AML-193 (cell line): ENCODE data around the gene ANXA2.

Source experiments
- DNase-seq, 2 experiments: peaks; one replicate each; lab custom pipeline; 2025; lab: John Stamatoyannopoulos, UW

Gene ANXA2

DNA sequence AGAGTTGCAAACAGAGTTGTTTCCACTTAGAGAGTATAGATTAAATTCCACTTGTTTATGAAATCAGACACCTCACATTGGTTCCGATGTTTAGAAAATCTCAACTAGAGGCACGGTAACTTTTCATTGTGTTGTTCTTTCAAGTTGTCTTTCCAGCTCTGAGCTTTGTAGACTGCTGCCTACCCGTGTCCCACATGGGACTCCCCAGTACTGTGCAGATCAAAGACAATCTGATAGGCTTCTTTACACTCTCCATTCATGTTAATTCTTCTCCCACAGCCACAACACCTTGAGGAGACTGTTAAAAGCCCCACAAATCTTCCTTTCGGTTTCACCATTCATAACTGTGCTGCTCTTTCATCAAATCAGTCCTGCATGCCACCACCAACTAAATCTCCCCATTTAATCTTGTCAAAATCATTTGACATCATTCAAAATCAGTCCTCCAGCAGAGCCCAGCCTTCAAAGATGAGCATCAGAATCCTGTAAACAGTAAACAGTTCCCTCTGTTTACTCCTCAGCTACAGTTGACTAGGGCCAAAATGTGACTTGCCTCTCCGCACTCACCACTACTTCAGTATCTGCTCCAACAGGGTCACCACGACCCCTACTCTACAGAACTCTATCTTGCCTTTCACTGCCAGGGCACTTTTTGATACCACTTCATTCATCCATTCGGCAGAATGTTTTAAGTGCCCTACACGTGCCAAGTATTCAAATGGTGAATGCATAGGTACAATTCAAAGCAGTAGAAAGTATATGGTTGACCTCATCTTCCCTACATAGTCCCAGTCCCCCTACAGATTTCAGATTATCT lies 8.3 kb downstream of the ANXA2 start:
- DNase-seq = no peak

DNA sequence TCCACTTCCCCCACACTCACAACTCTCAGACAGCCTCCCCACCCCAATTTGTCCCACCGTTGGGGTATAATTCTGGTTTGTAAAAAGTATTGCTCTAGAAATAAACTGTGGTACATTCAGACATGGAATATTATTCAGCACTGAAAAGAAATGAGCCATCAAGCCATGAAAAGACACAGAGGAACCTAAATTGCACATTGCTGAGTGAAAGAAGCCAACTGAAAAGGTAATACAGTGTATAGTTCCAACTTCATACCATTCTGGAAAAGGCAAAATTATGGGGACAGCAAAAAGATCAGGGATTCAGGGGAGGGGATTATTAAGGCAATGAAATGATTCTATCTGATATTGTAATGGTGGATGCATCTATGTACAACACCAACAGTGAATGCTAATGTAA lies 10.5 kb downstream of the ANXA2 start:
- DNase-seq = no peak

DNA sequence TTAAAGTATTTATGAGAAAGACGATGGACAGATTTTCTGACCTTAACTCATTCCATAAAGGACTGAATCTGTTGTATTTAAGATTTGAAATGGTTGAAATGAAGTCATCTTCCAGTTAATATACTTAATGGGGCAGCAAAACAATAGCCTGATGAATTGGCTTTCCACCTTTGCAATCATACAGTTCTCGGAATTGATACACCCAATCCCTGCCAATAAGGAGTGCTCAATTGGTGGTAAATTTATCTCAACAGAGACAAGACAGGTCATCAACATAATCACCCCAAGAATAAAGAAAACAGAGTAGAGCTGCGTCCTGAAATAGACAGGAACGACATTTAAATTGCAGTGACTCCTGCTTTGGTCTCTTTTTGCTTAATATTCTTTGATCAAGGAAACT lies 11.2 kb downstream of the ANXA2 start:
- DNase-seq = no peak

DNA sequence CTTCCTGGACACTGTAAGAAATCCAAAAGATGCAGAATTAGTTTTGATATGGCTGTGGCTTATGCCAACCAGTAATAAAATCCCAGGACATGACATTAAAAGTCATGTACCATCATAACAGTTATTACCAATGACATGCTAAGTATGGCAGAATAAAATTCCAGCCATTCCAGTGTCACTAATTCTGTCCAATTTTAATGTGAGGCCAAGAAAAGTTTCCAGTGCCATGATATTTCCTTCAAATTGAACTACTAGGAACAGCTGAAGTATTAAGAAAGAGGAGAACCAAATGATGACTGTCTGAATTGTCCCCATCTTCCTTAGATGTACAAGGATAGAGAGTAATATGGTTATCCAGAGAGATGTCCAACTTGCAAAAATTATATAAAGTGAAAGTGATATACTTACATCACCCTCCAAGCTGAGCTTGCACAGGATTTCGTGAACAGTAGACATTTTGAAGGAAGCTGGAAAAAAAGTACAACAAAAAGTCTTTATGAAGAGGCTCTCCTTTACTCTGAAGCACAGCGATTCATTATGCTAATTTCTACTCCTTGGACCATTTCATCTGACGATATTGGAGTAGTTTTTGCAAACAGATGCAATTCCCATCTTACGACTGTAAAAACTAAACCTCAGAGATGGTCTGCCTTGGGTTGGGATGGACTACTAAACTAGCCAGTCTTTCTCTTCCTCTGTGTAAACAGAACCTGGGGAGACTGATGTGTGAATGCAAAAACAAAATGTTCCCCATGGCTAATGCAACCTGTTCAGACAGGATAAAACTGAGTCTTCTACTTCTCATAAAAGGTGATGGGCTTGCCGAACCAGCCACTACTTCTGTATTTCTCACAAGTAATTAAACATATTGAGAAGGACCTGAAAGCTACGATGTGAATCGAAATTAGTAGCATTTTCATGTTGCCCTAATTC lies 11.9 kb downstream of the ANXA2 start:
- DNase-seq = no peak

DNA sequence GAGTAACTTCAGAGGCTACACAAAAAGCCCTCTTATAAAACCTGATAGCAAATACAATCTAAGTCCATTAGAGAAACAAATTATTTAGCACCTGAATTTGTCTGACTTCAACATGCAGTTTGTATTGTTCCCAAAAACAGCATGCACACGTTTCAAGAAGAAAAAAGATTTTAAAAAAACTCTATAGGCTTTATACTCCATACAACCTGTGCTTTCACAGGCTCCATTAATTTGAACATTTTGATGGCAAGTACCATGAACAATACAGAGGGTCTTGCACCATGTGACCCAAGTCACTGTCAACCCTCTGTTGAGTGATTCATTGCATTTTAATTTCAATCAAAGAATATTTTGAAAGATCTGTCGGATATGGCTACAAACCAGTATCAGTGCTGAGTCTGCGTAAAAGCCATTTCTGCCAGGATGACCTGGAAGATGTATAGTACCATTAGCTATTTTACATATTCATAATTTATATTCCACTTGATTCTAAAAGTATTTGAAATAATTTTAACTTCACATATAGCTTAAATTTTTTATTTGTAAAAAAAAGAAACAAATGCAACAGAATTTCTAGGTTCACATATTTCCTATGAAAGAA lies 13.2 kb downstream of the ANXA2 start:
- DNase-seq = no peak

DNA sequence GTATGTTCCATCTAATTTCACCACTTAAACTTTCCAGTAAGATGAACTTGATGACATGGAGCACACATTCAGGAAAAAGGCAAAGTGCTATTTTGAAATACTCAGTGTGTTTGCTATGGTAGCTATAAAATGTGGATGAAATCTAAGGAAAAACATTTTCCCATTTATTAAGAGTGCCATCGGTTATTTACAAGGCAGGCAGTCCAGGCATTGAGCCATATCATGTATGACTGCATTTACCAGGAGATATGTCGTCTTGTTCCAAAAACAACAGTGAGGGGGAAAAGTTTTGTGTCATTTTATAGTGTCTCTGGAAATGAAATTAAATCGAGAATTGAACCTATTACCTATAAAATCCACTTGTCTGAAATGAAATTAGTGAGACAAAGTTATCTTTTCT lies 13.7 kb downstream of the ANXA2 start:
- DNase-seq = no peak

DNA sequence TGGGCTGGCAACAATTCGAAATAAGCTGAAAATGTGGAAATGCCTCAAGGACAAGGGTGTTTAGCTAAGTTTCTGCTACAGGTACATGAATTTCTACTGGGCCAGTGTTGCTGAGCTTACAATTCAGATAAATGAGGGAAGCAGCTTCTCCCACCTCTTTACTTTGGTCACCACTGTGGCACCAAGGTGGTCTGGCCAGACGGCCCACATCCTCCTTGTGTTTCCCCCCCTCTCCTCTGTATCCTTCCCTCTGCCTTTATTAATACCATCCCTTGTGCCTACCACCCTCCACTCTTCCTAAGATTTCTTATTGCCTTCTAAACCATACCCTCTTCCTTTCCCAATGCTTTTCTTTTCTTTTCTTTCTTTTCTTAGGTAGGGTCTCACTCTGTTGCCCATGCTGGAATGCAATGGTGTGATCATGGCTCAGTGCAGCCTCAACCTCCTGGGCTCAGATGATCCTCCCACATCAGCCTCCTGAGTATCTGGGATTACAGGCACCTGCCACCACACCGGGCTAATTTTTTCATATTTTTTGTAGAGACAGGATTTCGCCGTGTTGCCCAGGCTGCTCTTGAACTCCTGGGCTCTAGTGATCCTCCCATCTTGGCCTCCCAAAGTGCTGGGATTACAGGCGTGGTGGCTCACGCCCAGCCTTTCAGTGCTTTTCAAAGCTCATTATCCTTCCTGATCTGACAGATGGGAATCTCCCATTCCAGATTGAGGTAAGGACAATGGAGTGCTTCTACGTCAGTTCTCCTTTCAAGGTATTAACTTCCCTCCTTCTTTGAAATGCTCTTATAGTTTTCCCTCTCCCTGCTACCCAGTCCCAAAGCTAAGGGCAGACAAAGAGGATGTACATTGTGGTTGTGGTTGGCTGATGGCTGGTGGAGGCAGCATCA lies 14.8 kb downstream of the ANXA2 start:
- no peak for DNase-seq

DNA sequence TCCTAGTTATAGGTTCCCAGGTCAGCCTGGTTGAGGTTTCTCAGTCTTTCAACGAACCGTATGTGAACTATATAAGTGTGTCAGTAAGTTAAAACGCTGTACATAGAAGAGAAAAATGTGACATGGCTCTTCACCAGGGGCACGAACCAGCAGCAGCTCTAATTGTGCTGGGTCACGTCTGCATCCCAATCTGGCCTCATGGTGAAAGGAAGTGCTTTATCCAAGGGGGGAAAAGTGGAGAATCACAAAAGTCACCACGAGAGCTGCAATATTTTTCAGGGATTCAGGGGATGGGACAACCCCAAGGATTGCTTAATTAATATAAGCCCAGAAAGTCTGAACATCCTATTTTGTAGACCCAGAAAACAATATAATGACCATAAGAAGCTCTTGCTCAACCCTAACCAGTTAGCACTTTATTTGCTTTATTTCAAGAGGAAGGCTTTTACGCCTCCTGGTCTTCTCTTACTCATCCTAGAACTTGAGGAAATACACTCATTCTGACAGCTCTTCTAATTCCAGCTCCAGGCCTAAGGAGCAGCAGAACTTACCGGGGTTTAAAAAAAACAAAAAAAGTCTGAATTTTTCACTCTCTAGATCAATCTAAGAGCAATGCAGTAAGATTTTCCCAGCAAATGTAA lies 16.5 kb downstream of the ANXA2 start:
- DNase-seq = no peak

DNA sequence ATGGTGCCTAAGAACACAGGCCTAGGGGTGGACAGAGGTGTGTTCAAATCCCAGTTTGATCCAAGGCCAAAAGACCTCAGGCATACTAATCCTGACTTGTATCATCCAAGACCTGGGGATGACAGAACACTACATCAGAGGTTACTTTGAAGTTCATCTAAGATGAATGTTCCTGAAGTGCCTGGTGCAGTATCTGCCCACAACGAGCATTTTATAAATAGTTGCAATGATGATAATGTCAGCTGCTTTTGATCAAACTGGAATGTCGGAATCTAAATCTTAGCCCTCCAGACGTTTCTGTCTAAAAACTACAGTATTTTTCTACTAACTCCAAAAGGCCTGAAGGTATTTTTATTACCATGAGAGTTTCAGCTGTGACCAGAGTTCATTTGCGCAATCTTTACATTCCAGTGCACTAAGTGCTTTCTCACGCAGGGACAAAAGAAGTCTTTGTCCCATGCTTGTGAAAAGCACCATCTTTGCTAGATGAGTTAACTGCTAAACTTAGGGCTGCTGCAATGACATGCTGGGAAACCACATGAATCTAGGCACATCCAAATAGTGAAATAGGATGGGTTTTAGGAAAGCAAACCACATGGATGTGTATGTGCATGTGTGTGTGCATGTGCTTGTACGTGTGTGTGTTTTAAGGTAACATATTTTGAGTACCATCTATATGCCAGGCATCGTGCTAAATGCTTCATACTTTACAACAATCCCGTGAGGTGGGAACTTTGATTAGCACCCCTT lies 18.1 kb downstream of the ANXA2 start:
- DNase-seq = no peak

DNA sequence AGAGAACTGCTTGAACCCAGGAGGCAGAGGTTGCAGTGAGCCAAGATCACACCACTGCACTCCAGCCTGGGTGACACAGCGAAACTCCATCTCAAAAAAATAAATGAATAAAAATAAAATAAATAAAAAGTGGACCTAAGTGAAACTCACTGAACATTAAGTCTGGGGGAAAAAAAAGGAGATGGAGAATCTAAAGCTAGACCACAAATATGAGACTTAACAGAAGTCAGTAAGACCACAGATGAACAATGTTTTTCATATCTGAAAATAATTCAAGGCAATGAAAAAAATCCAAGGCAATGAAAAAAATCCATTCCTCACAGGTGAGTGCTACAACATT lies 18.6 kb downstream of the ANXA2 start:
- no peak for DNase-seq

DNA sequence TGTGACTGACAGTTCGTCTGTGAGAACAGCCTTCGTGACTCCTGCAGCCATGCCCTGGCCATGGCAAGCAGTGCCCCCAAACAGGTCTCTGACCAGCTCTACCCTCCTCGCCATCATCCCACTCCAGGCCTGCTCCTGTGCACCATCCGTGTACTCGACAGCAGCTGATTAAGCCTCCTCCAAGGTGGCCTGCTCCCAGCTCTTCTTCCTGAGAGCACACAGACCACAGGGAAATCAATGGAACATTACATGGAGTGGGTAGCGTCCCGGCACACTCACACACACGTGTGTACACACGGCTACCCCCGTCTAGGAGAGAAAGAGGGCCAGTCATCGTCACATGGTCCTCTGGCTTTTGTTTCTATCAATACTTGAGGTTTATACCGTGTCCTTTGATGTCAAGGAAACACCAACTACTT lies 21.1 kb downstream of the ANXA2 start:
- DNase-seq = no peak

DNA sequence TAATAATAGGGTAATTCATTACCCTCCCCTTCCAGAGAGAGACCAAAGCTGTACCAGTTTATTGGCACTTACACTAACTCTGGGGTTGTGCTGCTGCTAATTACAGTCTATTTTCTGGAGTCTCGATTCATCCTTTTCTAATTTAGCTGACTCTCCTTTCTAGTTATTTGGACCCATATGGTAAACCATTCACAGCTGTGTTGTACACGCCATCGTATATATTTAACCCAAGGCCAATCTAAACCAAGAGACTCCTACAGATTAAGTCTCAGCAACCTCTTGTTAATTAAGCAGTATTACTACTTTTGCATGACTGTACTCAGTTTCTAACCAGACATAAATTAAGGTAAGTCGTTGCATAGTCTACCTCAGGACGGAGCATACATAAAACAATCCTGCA lies 22.5 kb downstream of the ANXA2 start:
- no peak for DNase-seq

DNA sequence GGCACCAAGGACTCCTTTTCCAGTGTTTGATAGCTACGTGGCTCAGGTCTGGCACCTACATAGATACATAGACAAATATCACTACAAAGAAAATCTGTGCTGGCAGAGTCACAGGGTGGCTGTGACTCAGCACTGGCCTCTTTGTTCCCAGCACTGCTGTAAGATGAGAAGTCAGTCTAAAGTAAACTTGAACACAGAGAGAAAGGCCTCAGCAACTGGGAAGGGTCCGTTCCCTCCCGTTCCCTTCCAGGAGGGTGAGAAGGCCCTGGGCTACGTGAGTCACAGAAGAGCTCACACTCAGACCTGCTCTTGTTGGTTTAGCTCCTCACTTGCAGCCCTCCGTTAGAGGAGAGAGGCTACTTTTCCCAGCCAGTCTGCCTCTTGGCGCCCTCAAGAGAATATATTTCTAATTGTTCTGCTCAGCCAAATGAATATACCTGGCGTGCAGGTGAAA lies 23.1 kb downstream of the ANXA2 start:
- DNase-seq = no peak

DNA sequence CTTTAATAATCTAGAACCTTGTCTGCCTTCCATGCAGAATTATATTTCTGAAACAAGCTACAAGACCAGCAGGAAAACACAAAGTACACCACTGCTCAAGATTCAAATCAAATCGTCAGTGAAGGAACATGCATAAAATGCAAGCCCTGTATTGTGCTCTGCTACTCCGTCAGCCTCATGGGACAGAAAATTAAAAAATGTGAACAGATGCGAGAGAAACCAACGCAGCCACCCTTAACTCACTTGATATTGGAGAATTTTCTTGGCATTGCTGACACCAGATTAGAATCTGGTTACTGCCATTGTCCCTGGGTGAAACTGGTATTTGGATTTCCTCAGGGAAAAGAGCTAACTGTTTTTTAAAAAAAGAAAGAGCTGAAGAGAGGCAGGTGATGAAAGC lies 23.6 kb downstream of the ANXA2 start:
- DNase-seq = no peak

DNA sequence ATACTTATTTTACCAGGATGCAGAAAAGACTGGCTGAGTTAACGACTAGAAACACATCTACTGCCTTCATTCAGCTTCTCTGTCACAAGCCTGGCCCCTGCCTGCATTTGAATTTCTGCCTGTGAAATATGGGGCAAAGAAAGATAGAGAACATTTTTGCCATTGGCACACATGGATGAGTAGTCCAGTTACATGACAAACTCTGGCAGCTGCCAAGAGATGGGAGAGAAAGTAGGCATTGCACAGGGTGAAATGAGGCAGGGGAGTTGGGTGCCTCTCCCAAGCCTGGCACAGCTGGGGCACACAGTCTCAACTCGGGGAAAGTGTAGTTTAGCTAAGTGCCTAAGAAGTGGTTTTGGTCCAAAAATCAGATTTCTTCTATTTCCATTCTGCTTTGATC lies 24.0 kb downstream of the ANXA2 start:
- DNase-seq = no peak

DNA sequence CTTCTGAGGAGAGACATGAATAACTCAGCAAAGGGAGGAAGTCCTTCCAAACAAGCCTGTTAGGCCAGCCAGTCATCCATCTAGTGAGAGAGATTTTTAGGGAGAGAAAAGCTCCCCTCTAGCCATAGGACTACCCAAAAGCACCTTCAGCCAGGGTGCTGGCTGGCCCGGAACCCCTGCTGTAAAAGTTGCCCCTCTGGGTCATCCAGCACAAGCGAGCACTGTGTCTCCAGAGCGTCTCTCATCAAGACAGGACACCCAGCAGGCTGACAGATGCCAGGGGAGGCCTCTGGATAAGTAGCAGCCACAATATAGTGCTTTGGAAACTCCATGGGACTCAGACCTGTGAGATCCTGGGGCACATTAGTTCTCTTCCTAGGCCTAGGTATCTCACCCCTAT lies 24.5 kb downstream of the ANXA2 start:
- no peak for DNase-seq

DNA sequence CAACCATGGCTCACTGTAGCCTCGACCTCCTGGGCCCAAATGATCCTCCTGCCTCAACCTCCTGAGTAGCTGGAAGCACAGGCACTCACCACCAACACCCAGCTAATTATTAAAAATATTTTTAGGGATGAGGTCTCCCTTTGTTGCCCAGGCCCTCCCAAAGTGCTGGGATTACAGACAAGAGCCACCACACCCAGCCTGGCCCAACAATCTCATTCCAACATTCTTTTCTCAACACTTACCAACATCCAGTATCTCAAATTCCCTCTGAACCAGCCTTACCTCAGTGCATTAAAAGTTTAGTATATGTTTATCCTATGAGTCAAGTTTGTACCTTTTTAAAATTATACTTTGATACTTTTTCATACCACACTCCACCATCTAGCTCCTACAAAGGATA lies 25.0 kb downstream of the ANXA2 start:
- DNase-seq = no peak

DNA sequence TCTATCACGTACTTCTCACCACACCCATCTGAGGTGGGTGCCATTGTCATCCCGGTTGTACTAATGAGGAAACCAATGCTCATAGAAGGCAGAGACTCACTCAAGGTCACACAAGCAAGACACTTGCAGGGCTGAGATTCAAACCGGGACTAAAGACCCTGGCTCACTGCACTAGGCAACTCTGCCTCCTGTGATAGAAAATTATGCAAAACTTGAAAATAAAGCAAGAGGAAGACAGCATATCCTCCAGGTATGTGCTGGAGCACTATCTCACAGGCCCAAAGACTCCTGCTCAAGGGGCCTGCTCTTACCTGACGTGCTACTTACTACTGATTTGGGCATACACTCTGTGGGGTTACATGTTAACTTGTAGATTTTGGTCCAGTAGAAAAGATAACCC lies 25.6 kb downstream of the ANXA2 start:
- no peak for DNase-seq

DNA sequence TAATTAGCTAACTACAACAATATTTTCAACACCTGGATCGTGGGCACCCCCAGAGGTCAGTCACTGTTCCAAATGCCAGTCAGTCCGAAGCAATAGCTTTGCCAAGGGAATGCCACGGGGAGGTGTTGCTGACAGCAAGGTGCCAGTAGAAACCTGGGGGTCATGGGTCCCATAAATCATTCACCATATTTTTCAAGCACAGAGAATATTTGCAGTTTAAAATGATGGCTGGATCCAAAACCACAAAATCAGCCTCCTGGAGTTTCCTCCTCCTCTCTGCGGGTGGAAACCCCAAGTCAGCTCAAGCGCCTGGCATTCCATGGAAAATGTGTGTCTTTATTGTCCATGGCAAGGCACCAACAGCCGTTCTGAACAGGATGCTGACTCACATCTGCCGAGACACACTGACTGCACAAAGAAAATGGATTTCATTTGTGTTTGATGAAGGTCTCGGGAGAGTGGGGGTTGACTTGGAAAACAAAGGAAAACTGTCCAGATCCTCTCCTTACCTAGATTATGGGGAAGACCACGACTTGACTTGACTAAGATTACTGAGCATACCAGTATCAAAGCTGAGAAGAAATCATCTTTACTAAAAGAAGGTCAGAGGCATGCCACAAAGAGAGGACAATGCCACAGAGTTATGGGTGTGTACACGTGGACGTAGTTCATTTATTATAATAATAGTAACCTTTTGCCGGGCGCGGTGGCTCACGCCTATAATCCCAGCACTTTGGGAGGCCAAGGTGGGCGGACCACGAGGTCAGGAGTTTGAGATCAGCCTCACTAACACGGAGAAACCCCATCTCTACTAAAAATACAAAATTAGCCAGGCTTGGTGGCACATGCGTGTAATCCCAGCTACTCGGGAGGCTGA lies 26.4 kb downstream of the ANXA2 start:
- DNase-seq = no peak

DNA sequence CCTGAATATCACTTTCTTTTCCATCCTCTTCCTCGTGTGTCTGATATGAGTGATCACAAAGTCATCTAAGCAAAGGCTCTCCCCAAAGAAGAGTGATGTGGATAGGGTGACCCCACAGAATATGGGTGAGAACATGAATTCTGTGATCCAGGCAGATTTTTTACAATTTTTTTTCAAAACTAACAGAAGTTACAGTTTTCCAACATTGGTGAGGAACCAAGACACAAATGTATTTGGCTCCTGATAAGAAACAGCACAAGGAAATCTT lies 27.0 kb downstream of the ANXA2 start:
- DNase-seq = no peak
